GM23248 (cell line): ENCODE measurements around the gene POP7.

Experiments
- EZH2 ChIP-seq: fragments of 200-600 bp; sonication (generic); IDR thresholded peaks from 2 replicates; pipeline ENCODE4 v1.6.1; 2018; ENCODE audit warnings: antibody characterized with exemption, mild to moderate bottlenecking; ENCODE audit not compliant: insufficient read depth, poor library complexity, severe bottlenecking
- EZH2phosphoT487 ChIP-seq: fragments of 200-600 bp; sonication (generic); IDR thresholded peaks from 2 replicates; pipeline ENCODE4 v1.6.1; 2018; ENCODE audit warnings: antibody characterized with exemption, moderate library complexity, mild to moderate bottlenecking, low read depth; ENCODE audit not compliant: insufficient read depth

DNA sequence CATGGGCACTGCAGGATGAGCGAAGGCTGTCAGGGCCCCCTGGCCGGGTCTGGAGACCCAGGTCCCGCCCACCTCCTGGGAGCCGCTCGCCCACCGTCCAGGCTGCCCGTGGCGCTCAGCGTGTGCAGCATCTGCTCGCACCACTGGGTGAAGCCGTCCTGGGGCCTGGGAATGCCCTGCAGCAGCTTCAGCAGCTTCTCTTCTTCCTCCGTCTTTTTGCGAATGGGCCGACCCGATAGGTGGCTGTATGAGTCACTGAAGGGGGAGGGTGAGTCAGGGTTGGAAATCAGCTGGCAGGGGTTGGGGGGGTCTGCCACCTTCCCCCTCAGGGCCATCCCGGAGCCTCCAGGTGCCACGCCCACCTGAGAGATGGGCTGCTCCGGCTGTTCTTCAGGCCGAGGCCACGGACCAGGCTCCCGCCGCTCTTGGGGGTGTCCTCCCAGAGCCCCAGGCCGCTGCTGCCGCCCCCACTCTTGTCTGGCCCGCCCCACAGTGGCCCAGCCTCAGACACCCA, 23.6 kb upstream of the POP7 start:
- TF ChIP-seq EZH2phosphoT487 = no peak
- TF ChIP-seq EZH2 = no peak
